Measurements from ENCODE around the gene GLIPR1L2. TPM values are rescaled to one million over a fixed set of nuclear protein-coding genes. Genes with fewer than 3 reads are reported as not detected.

Gene GLIPR1L2
- total RNA-seq, 4 donors from 2014 or later, result 0.17 to 4.5 (median 1.0) TPM

- intact Hi-C loops (cut with DNase I), result no loop called here
- Histone ChIP-seq H3K27ac (replicated peaks in 1 of 4) (no peak overlapping the region), H3K36me3 (no peaks in the 10 kb centered on the region), H3K4me3 (no peak overlapping the region), H3K27me3 (no peaks in the 10 kb centered on the region), H3K4me1 (no peaks in the 10 kb centered on the region), H3K9me3 (peaks cover 0 to 14% (median 8%) of the 10 kb centered on the region in 4 donors)
- no peak for TF ChIP-seq POLR2A (IDR thresholded peaks at IDR 0.05; ENCODE audit: low read depth)
- TF ChIP-seq POLR2AphosphoS5 (IDR thresholded peaks at IDR 0.05), result no peak
- TF ChIP-seq, protein P1, sequence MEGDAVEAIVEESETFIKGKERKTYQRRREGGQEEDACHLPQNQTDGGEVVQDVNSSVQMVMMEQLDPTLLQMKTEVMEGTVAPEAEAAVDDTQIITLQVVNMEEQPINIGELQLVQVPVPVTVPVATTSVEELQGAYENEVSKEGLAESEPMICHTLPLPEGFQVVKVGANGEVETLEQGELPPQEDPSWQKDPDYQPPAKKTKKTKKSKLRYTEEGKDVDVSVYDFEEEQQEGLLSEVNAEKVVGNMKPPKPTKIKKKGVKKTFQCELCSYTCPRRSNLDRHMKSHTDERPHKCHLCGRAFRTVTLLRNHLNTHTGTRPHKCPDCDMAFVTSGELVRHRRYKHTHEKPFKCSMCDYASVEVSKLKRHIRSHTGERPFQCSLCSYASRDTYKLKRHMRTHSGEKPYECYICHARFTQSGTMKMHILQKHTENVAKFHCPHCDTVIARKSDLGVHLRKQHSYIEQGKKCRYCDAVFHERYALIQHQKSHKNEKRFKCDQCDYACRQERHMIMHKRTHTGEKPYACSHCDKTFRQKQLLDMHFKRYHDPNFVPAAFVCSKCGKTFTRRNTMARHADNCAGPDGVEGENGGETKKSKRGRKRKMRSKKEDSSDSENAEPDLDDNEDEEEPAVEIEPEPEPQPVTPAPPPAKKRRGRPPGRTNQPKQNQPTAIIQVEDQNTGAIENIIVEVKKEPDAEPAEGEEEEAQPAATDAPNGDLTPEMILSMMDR (IDR thresholded peaks at IDR 0.05), result no peak
- no peak for TF ChIP-seq EP300 (IDR thresholded peaks at IDR 0.05)
- no peak for DNase-seq (ENCODE audit: extremely low spot score)
These were observed 69.3 kb downstream of the GLIPR1L2 start for GRCh38 chr12:75460204-75460603.

- TF ChIP-seq POLR2A (IDR thresholded peaks at IDR 0.05; ENCODE audit: low read depth), result no peak
- TF ChIP-seq, protein P1 (IDR thresholded peaks at IDR 0.05), result no peak
- TF ChIP-seq POLR2AphosphoS5 (IDR thresholded peaks at IDR 0.05), result no peak
- TF ChIP-seq EP300 (IDR thresholded peaks at IDR 0.05), result no peak
- Histone ChIP-seq H3K9me3 (no peaks in the 10 kb centered on the region), H3K4me1 (no peaks in the 10 kb centered on the region), H3K27ac (replicated peaks in 1 of 4) (no peak overlapping the region), H3K36me3 (no peaks in the 10 kb centered on the region), H3K27me3 (no peaks in the 10 kb centered on the region), H3K4me3 (no peak overlapping the region)
- no peak for DNase-seq (ENCODE audit: extremely low spot score)
- intact Hi-C loops (cut with DNase I), result no loop called here
- 86% methylated on average over 6 of the region's 6 CpGs for WGBS
These were observed 81.3 kb downstream of the GLIPR1L2 start for GRCh38 chr12:75471902-75472890.

GRCh38 chr12:75474116-75474515 lies 83.2 kb downstream of the GLIPR1L2 start:
- Histone ChIP-seq H3K27me3 (no peaks in the 10 kb centered on the region), H3K9me3 (no peaks in the 10 kb centered on the region), H3K27ac (replicated peaks in 1 of 4) (no peak overlapping the region), H3K36me3 (no peaks in the 10 kb centered on the region), H3K4me1 (no peaks in the 10 kb centered on the region), H3K4me3 (no peak overlapping the region)
- DNase-seq (ENCODE audit: extremely low spot score), result no peak
- WGBS, result 77% methylated on average over 2 of the region's 2 CpGs
- intact Hi-C loops (cut with DNase I), result no loop called here
- TF ChIP-seq EP300 (IDR thresholded peaks at IDR 0.05) (no peak), POLR2A (IDR thresholded peaks at IDR 0.05; ENCODE audit: low read depth) (no peak), POLR2AphosphoS5 (IDR thresholded peaks at IDR 0.05) (no peak)
- TF ChIP-seq, protein P1 (IDR thresholded peaks at IDR 0.05), result no peak

GRCh38 chr12:75476071-75476470 lies 85.2 kb downstream of the GLIPR1L2 start:
- Histone ChIP-seq H3K36me3 (no peaks in the 10 kb centered on the region), H3K4me1 (peaks cover 0 to 6% (median 5%) of the 10 kb centered on the region in 4 donors), H3K27ac (replicated peaks in 1 of 4) (no peak overlapping the region), H3K27me3 (no peaks in the 10 kb centered on the region), H3K9me3 (no peaks in the 10 kb centered on the region), H3K4me3 (no peak overlapping the region)
- no peak for DNase-seq (ENCODE audit: extremely low spot score)
- 96% methylated on average over 1 of the region's 1 CpG for WGBS
- TF ChIP-seq POLR2AphosphoS5 (IDR thresholded peaks at IDR 0.05) (no peak), POLR2A (IDR thresholded peaks at IDR 0.05; ENCODE audit: low read depth) (no peak), EP300 (IDR thresholded peaks at IDR 0.05) (no peak)
- TF ChIP-seq, protein P1 (IDR thresholded peaks at IDR 0.05), result no peak
- intact Hi-C loops (cut with DNase I), result no loop called here
